Natural killer cell (primary cell): Measurements from ENCODE around the gene HBB. TPM values are rescaled to one million over a fixed set of nuclear protein-coding genes. Genes with fewer than 3 reads are reported as not detected.
"Not testable (repeated sequence)": the region's sequence is repeated elsewhere in the genome, so short reads cannot be mapped to it uniquely, and the experiment has no call there.

ENCODE experiments used
- ATAC-seq, 3 donors: fragments of 150-1000 bp in 2 of 3; fragments of 200-7000 bp in 1 of 3; cut with Tn5 transposase; 1 replicate in 1 of 3; 2 replicates in 2 of 3; pipeline ENCODE4 v1.10.0; 2021; ENCODE audit warnings: mild to moderate bottlenecking in 2 of 3, moderate library complexity in 2 of 3
- DNase-seq, 2 donors: peaks; one replicate each; pipeline versions ENCODE4 v3.0.0 to v3.0.0-alpha.2; 2013 to 2021; ENCODE audit warnings: mixed read lengths in 1 of 2
- H3K27ac ChIP-seq: one replicate; pipeline ENCODE4 v1.5.1; 2013; ENCODE audit warnings: mild to moderate bottlenecking, low read length
- H3K27me3 ChIP-seq: one replicate; pipeline ENCODE4 v1.6.1; 2013; ENCODE audit warnings: low read length; ENCODE audit not compliant: control insufficient read depth, insufficient read depth
- H3K36me3 ChIP-seq: one replicate; pipeline ENCODE4 v1.6.1; 2013; ENCODE audit warnings: low read length; ENCODE audit not compliant: control insufficient read depth, insufficient read depth
- H3K4me1 ChIP-seq: one replicate; pipeline ENCODE4 v1.6.1; 2013; ENCODE audit warnings: low read length; ENCODE audit not compliant: control insufficient read depth, insufficient read depth
- H3K4me3 ChIP-seq: one replicate; pipeline ENCODE4 v1.5.1; 2013; ENCODE audit warnings: low read length
- H3K9me3 ChIP-seq: one replicate; pipeline ENCODE4 v1.6.1; 2013; ENCODE audit warnings: low read length; ENCODE audit not compliant: control insufficient read depth, insufficient read depth
- H3K27ac Mint-ChIP-seq, 2 donors: one replicate each; pipeline ENCODE4 v1.8.0; 2022; ENCODE audit warnings: mild to moderate bottlenecking in 2 of 2, mixed read lengths in 2 of 2, moderate library complexity in 1 of 2
- H3K27me3 Mint-ChIP-seq, 2 donors: one replicate each; pipeline ENCODE4 v1.8.0; 2022; ENCODE audit warnings: low read depth in 2 of 2, mixed read lengths in 2 of 2
- H3K36me3 Mint-ChIP-seq: one replicate; pipeline ENCODE4 v1.8.0; 2022; ENCODE audit warnings: mixed read lengths
- H3K4me1 Mint-ChIP-seq, 2 donors: one replicate each; pipeline ENCODE4 v1.8.0; 2022; ENCODE audit warnings: mixed read lengths in 2 of 2
- H3K4me3 Mint-ChIP-seq: one replicate; pipeline ENCODE4 v1.8.0; 2022; ENCODE audit warnings: mild to moderate bottlenecking, moderate library complexity, mixed read lengths
- H3K9me3 Mint-ChIP-seq, 2 donors: one replicate each; pipeline ENCODE4 v1.8.0; 2022; ENCODE audit warnings: mixed read lengths in 2 of 2
- CTCF ChIP-seq: fragments of 200-600 bp; IDR thresholded peaks from one replicate; pipeline ENCODE4 v1.8.0; 2022; ENCODE audit warnings: antibody characterized with exemption
- WGBS: methylation state at CpG from one replicate; pipeline ENCODE4 v1.1.7; 2013; ENCODE audit warnings: missing lambda C conversion rate; ENCODE audit not compliant: insufficient coverage; 5-methylcytosine and 5-hydroxymethylcytosine counted together
- intact Hi-C: fragments of 100-400 bp; cut with micrococcal nuclease; formaldehyde crosslinking; loops from one replicate; pipeline ENCODE4 v1.14.2; 2022
- total RNA-seq, 4 donors: library from RNA; stranded (reverse); fragments of 120-200 nt in 1 of 4; gene quantifications; one replicate each; pipeline versions ENCODE4 v1.2.3 to v1.2.4, GENCODE V29; 2013 to 2022

Gene HBB
- total RNA-seq, 3 donors from 2014 or later (not counting 1 experiment from before 2014, with no cell fraction given) = 2.6 to 10.6 TPM; not detected in 1

GRCh38 chr11:5265832-5266231 lies 39.0 kb upstream of the HBB start:
- no peak overlapping the region for H3K4me3 ChIP-seq
- no peaks in the 10 kb centered on the region for H3K9me3 ChIP-seq
- no peak for TF ChIP-seq CTCF
- Mint-ChIP-seq H3K4me1 (no peaks in the 10 kb centered on the region), H3K27ac (no peak overlapping the region), H3K36me3 (no peaks in the 10 kb centered on the region), H3K27me3 (no peaks in the 10 kb centered on the region), H3K4me3 (no peak overlapping the region), H3K9me3 (peaks cover 0 to 2% of the 10 kb centered on the region in 2 donors)
- no peaks in the 10 kb centered on the region for H3K36me3 ChIP-seq
- DNase-seq (no peak), ATAC-seq (no peak)
- WGBS = 75% methylated on average over 1 of the region's 2 CpGs
- no peaks in the 10 kb centered on the region for H3K4me1 ChIP-seq
- H3K27me3 ChIP-seq = no peaks in the 10 kb centered on the region
- no peak overlapping the region for H3K27ac ChIP-seq
- intact Hi-C loops = no loop called here

- Histone ChIP-seq H3K4me3 (no peak overlapping the region), H3K27me3 (no peaks in the 10 kb centered on the region), H3K4me1 (no peaks in the 10 kb centered on the region), H3K9me3 (no peaks in the 10 kb centered on the region), H3K27ac (no peak overlapping the region), H3K36me3 (no peaks in the 10 kb centered on the region)
- intact Hi-C loops = no loop called here
- Mint-ChIP-seq H3K27me3 (peaks cover 0 to 3% of the 10 kb centered on the region in 2 donors), H3K4me1 (no peaks in the 10 kb centered on the region), H3K36me3 (no peaks in the 10 kb centered on the region), H3K27ac (no peak overlapping the region), H3K4me3 (no peak overlapping the region), H3K9me3 (peaks cover 3 to 4% of the 10 kb centered on the region in 2 donors)
- WGBS = 90% methylated on average over 7 of the region's 7 CpGs
- TF ChIP-seq CTCF = no peak
- DNase-seq = no peak
- ATAC-seq = no peak
These were observed 31.8 kb upstream of the HBB start for GRCh38 chr11:5258543-5259262.

GRCh38 chr11:5257296-5257695 lies 30.4 kb upstream of the HBB start:
- Histone ChIP-seq H3K36me3 (no peaks in the 10 kb centered on the region), H3K4me3 (no peak overlapping the region), H3K4me1 (no peaks in the 10 kb centered on the region), H3K27ac (no peak overlapping the region), H3K27me3 (no peaks in the 10 kb centered on the region), H3K9me3 (no peaks in the 10 kb centered on the region)
- no peaks in the 10 kb centered on the region for H3K36me3 Mint-ChIP-seq
- H3K9me3 Mint-ChIP-seq = peaks cover 2 to 3% of the 10 kb centered on the region in 2 donors
- ATAC-seq = no peak
- no peaks in the 10 kb centered on the region for H3K4me1 Mint-ChIP-seq
- DNase-seq = no peak
- peaks cover 0 to 3% of the 10 kb centered on the region in 2 donors for H3K27me3 Mint-ChIP-seq
- no peak overlapping the region for H3K27ac Mint-ChIP-seq
- intact Hi-C loops = no loop called here
- TF ChIP-seq CTCF = no peak
- 77% methylated on average over 2 of the region's 2 CpGs for WGBS
- H3K4me3 Mint-ChIP-seq = no peak overlapping the region

GRCh38 chr11:5254646-5255413 lies 28.0 kb upstream of the HBB start, which contains the start of gene HBG2:
Gene HBG2, minus strand, starts transcription at chr11:5254781. Its CDS starts 53 bp downstream, at chr11:5254728.
- not testable (repeated sequence) for H3K4me1 Mint-ChIP-seq, H3K27me3 Mint-ChIP-seq, H3K4me1 ChIP-seq, H3K9me3 Mint-ChIP-seq, DNase-seq, H3K4me3 Mint-ChIP-seq, H3K4me3 ChIP-seq, H3K9me3 ChIP-seq, H3K27me3 ChIP-seq, H3K27ac Mint-ChIP-seq, H3K36me3 ChIP-seq, H3K27ac ChIP-seq, H3K36me3 Mint-ChIP-seq, ATAC-seq
- intact Hi-C loops = loop anchor here (1.0 kb wide), 1 partner anchor 9 kb away; no protein-coding TSS in a partner anchor
- 78% methylated on average over 3 of the region's 9 CpGs for whole genome bisulfite sequencing

- not testable (repeated sequence) for H3K4me3 ChIP-seq, H3K9me3 Mint-ChIP-seq, H3K9me3 ChIP-seq, H3K27ac Mint-ChIP-seq, H3K27me3 Mint-ChIP-seq, DNase-seq, H3K36me3 ChIP-seq, H3K4me1 ChIP-seq, H3K27ac ChIP-seq, H3K36me3 Mint-ChIP-seq, H3K4me1 Mint-ChIP-seq, H3K4me3 Mint-ChIP-seq, H3K27me3 ChIP-seq, ATAC-seq
- WGBS = 68% methylated on average over 2 of the region's 2 CpGs
- intact Hi-C loops = loop anchor here (1.0 kb wide), 1 partner anchor 8 kb away; no protein-coding TSS in a partner anchor
These were observed 27.2 kb upstream of the HBB start for GRCh38 chr11:5254023-5254422.
